Gastroesophageal sphincter (tissue), 3 donors: ENCODE data around the gene SYNDIG1.

Experiments
- POLR2AphosphoS5 ChIP-seq: sonication (generic); formaldehyde crosslinking; IDR thresholded peaks from one replicate; pipeline ENCODE4 v1.6.1; 2017; ENCODE audit warnings: antibody characterized with exemption
- TF ChIP-seq, protein P1 (sequence below), 4 experiments: fragments of 200-600 bp in 2 of 4; fragments of 450-650 bp in 2 of 4; sonication (generic) in 1 of 4; IDR thresholded peaks; one replicate each; pipeline ENCODE4 v1.5.1; 2017 to 2019; ENCODE audit warnings: antibody characterized with exemption in 4 of 4, mild to moderate bottlenecking in 2 of 4, moderate library complexity in 2 of 4

DNA sequence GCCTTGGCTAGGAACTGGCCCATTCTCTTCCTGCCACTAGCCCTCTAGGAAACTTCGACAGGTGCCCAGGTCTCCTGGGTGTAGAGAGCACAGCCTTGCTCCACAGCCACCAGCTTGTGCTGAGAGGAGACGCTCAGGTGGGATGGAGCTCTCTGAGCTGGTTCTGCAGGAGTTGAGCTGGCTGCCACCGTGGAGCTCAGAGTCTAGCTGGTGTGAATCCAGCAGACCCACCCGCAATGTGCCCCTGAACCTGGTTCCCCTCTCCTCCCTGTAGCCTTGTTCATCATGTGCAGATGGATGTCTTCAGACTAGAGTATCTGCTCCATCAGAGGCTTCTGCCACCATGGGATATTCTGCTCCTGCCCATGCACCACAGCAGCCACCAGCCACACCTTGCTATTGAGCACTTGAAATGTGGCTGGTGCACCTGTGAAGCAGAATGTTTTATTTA is 222.5 kb downstream of the SYNDIG1 start:
- TF ChIP-seq, protein P1, sequence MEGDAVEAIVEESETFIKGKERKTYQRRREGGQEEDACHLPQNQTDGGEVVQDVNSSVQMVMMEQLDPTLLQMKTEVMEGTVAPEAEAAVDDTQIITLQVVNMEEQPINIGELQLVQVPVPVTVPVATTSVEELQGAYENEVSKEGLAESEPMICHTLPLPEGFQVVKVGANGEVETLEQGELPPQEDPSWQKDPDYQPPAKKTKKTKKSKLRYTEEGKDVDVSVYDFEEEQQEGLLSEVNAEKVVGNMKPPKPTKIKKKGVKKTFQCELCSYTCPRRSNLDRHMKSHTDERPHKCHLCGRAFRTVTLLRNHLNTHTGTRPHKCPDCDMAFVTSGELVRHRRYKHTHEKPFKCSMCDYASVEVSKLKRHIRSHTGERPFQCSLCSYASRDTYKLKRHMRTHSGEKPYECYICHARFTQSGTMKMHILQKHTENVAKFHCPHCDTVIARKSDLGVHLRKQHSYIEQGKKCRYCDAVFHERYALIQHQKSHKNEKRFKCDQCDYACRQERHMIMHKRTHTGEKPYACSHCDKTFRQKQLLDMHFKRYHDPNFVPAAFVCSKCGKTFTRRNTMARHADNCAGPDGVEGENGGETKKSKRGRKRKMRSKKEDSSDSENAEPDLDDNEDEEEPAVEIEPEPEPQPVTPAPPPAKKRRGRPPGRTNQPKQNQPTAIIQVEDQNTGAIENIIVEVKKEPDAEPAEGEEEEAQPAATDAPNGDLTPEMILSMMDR (IDR thresholded peaks at IDR 0.05): no peak
- TF ChIP-seq POLR2AphosphoS5: no peak
